HG03175 (cell line): Measurements from ENCODE around the gene DKK3.

Experiments used
- ATAC-seq: cut with Tn5 transposase; IDR thresholded peaks from one replicate; pipeline ENCODE4 v1.9.1; 2021; ENCODE audit warnings: mild to moderate bottlenecking, moderate library complexity; ENCODE audit not compliant: unreplicated experiment

The DKK3 gene

DNA sequence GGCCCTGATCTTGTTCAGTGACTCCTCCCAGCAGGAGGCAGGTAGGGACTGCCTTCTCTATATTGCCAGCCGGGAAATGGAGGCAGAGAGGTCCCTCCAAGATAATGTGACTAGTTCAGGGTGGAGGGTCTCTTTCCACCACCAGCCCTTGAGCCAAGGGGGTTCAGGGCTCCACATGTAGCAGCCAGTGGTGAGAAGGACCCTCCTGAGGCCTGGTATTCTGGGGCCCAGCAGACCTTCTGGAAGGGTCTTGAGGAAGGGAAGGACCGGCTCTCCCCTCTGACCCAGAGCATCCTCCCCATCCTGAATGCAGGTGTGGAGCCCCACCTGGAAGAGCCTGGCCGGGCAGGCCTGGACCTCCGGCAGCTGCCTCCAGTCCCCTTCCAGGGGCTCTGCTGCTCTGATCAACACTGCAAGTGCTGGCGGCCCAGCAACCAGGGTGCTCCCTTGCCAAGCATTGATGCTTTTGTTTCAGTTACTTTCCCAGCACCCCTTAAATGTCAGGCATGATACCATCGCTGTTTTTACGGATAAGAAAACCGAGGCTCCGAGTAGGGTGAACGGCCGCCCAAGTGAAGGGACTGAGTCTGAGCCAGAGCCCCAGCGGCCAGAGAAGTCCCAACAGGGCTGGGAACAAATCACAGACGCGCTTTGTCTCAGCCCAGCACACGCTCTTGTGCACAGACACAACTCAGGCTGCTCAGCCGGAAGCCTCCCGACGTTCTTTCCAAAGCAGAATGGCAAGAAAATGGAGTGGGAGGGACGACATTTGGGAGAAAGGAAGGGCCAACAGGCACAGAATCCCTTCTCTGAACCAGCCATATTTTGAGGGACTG lies 38.8 kb downstream of the DKK3 start:
- ATAC-seq: no peak

DNA sequence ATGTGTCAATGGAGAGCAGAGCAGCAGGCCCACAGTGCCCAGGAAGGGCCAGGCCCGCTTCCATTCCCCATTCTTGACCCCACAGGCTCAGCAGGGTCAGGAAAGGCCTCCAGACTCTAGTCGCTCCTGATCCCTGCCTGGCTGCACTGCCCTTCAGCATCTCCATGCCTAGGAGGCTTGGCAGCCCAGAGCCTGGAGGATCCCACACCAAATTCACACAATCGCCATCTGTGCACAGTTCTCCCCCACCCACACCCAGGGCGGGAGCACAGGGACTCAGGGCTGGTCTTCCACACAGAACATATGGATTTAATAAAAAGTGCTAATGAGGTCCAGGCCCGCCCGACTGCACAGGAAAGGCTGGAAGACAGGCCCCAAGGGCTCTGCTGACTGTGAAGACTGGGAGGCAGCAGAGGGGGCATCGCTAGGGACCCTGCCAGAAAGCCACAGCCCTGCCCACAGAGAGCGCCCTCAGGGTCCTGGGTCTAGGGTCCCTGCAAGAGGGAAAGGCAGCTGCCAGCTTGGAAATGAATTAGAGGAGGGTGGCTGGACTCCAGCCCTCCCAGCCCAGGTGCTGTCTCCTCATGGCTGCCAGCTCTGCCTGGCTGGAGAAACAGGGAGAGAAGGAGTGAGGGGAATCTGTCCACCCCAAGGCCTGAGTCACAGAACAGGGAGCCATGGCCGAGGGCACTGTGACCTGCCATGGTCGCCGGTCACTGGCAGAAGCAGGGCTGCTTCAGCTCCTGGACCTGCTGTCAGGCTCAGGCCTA lies 39.7 kb downstream of the DKK3 start:
- ATAC-seq: no peak

DNA sequence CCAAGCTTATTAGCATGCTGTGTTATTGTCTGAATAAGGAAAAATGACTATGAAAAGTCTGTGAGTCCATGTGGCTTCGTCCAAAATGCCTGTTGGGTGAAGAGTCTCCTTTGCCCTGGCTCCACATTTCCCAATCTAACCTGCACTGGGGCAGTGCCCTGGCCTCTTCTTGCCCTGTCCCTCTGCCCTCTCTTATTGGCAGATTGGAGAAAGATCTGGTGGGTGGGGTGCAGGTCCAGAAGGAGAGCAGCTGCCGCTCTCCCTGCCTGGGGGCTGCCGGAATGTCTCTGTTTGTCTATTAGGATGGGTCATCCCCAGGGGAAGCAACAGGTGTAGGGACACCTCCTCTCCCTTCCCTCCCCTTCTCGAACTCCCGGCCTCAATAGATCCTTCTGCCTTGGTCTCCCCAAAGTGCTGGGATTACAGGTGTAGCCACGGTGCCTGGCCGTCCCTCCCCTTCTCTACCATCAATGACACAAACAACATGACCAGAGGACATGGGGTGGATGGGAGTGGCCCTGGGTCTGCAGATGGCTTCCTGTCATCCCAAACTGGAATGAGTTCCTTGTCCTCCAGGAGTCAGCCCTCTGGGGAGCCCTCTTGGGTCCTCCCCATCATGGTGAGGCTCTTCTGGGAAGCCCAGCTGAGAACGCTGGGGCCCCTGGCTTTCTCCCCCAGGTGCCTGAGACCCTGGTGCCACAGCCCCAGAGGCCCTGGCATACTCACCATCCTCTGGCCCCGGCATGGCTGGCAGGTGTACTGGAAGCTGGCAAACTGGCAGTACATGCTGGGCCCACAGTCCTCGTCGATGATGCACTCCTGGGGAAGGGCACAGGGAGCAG lies 40.5 kb downstream of the DKK3 start:
- ATAC-seq: no peak

DNA sequence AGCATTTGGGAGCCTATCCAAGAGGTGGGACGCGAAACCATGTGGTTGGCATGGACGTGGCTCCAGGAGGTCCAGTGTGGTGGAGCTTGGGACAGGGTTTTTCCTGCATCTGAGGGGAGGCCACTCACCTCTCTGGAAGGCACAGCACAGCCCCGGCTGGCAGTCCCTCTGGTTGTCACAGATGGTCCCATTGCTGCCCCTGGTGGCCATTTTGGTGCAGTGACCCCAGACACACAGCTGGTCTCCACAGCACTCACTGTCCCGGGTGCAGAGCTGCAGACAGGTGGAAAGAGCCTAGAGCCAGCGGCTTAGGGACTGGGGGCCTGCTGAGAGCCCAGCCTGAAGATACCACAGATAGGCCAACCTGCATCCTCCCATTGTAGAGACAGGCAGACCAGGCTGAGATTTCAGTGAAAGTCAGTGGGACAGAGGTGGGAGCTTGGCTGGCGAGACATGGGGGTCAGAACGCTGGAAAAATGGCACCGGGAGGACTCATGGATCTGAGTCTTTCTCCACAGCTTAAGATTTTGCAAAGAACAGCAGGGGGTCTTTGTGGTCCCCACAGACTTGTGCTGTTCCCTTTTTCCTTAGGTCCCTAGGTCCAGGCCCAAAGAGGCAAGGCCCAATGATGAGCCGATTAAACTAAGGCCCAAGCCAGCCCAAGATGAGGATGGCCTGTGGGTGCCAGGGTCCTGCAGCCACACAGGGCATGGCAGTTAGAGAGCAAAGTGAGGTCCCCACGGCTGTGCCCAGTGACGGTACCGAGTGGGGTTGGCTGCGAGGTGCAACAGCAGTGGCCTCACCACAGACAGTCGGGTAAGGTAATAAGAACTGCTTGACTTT lies 41.4 kb downstream of the DKK3 start:
- ATAC-seq: peak; percentile 95

DNA sequence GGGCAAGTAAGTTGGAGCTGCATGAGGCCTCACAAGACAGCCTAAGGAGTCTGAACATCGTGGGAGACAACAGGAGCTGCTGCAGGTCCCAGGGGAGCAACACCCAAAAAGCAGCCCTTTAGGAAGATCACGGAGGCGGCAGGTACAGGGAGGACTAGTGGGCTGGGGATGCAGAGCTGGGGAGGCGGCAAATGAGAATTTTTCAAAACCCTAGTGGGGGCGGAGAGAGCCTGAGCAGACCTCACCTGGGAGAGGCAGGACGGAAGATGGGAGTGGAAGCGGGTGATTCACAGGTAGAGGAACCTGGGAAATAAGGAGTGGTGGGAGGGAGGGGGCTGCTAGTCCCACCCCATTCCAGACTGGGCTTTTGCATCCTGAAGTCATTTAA lies 42.1 kb downstream of the DKK3 start:
- no peak for ATAC-seq

DNA sequence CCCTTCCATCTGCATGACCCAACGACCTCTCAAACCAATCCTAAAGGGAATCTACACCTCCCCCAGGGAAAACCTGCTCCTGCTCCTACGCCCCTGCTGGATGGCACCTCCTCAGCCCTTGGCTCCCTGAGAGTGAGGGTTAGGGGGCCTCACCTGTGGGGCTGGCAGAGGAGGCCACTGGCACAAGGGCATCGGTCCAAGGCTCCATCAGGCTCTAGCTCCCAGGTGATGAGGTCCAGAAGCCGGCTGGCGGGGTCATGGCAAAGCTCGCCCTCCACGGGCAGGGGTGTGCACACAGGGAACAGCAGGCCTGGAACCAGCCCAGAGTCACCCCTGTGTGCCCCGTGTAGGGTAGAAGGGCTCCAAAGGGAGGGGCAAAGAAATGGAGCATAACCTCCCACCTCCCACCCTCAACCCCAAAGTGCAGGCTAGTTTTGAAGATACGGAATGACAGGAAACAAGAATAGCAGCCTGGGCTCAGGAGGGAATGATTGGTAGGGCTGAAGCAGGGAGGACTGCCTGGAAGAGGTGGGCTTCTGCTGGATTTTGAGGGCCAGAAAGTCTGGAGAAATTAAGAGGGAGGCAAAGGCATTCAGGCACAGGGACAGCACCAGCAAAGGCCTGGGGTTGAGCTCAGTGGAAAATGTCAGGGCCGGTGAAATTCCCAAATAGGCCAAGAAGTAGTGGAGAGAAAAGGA lies 42.6 kb downstream of the DKK3 start:
- ATAC-seq: no peak

DNA sequence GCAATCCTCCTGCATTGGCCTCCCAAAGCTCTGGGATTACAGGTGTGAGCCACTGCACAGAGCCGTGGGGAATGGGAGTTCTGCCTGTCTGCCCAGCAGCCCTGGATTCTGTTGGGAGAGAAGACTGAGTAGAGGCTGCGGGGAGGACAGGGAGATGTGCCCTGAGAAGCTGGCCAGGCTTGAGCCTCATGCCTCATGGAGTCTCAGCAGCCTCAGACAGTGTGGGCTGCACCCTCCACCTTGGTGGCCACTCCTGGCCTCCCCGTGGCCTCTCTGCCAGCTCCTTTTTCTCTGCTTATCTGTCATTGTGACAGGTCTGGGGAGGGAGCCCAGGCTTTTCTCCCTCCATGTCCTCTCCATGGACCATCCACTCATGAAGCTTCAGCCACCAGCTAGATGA lies 43.2 kb downstream of the DKK3 start:
- no peak for ATAC-seq

DNA sequence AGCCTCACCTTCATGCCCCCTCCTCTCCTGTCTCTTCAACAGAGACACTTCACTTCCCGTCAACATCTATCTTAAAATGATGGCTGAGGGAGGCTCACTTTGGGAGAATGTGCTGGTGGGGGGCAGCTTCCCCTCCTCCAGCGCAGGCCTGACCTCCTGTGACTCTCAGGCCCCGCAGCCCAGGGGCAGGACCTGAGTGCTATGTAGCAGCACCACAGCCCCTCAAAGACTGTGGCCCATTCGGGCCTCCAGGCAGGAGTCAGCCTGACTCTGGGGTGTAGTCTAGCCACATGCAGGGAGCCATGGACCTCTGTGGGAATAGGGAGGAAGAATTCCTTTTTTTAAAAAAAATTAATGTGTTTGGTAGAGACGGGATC lies 43.7 kb downstream of the DKK3 start:
- no peak for ATAC-seq

DNA sequence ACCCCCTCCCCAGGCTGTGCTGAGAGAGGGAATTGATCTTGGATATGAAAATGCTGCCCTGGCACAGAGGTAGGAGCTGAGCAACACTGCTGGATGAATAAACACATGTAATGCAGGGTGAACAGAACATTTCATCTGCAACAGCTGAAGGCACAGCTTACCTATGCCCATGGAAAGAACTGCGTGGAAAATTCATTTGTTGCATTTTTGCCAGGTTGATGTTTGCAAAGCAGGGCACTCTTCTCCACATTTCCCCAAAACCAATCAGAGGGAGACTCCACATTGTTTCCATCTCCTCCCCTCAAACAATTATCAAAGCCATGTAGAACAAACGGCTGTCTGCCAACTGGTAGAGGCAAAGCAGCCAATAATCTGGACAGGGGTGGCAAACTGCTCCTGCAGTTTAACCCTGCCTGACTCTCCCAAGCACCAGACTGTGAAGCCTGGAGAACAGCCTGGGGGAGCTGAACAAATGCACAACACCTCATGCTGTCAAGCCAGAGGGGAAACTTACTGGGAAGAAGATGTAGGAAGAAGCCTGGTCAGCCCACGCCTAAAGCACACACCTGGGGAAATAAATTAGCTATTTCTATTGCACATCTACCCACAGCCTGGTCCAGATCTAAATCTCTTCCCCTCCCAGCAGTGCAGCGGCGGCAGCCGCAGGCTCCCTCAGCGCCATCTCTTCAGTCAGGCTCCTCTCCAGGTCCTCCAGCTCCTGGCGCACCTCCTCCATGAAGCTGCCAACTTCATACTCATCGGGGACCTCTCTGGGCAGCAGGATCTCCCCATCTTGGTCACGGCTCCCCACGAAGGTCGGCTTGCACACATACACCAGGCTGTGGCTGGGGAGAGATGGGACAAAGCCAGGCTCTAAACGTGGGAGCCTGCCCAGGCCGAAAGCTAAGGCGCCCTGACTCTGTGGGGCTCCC lies 44.3 kb downstream of the DKK3 start:
- no peak for ATAC-seq

DNA sequence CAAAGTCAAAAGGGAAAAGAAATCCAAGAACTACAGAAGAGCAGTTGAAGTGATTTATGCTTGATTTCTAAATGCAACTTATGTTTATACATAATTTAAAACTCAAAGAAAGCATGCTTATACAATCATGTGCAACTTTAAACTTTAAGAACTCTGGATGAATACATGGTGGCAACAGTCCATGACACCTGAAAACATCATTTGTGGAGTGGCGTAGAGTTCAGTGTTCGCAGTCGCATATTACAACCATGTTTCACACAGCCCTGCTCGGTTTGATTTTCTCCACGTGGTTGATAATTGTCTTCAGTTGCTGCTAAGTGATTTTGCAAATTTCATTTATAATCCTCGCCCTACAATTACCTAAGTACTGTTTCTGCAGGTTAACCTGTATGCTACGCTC lies 45.4 kb downstream of the DKK3 start:
- no peak for ATAC-seq

DNA sequence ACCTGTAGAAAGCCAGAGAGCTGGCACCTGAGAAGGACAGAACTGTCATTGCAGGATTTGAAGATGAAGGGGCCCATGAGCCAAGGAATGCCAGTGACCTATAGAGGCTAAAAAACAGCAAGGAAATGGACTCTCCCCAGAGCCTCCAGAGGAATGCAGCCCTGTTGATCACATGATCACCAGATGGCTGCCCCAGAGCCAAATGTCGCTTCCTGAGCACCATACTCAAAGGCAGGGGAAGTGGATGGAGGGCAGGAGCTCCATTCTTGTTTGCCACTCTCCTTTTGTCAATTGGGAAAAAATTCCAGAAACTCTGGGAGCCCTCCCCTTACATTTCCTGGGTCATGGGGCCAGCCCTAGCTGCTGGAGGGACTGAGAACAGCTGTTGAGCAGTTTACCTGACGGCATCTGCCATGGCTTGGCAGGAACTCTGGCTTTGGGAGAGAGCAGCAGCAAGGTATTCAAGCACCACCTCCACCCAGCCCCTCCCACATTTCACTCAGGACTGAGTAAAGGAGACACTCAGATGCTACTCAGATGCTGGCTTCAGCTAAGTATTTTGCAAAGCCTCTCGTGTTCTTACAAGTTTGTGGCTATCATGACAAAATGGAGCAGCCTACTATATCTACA lies 46.9 kb downstream of the DKK3 start:
- ATAC-seq: no peak

DNA sequence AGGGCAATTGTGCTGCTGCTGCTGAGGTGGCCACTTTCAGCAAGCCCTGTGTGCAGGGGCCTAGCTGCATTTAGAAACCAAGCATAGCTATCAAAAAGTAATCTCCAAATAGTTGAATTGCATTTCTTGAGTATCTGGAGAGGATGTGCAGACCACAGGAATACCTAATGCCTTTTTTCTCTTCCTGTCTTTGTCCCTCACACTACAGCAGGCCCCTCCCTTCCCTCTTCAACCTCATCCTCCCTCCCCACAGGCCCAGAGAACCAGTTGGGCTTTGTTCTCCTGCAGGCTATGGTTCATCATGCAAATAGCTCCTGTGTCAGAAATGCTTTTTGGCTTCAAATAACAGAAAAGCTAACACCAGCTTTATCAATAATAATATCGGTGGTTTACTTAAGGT lies 47.7 kb downstream of the DKK3 start:
- no peak for ATAC-seq

DNA sequence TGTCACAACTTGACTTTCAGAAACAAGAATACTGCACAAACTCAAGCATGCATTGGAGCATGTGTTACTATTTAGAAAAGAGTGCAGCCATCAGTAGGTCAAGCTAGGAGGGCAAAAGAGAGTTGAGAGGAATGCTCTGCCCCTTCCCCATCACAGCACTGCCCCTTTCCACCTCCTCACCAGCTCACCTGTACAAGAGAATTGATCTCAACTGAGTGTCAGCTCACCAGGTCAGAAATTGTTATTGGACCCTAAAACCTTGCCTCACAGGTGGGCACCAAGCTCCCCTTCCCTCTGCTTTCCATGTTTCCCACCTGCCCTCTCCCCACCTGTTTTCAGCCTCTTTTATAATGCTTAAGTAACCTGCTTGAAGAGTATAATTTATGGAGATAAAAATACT lies 48.8 kb downstream of the DKK3 start:
- ATAC-seq: no peak

DNA sequence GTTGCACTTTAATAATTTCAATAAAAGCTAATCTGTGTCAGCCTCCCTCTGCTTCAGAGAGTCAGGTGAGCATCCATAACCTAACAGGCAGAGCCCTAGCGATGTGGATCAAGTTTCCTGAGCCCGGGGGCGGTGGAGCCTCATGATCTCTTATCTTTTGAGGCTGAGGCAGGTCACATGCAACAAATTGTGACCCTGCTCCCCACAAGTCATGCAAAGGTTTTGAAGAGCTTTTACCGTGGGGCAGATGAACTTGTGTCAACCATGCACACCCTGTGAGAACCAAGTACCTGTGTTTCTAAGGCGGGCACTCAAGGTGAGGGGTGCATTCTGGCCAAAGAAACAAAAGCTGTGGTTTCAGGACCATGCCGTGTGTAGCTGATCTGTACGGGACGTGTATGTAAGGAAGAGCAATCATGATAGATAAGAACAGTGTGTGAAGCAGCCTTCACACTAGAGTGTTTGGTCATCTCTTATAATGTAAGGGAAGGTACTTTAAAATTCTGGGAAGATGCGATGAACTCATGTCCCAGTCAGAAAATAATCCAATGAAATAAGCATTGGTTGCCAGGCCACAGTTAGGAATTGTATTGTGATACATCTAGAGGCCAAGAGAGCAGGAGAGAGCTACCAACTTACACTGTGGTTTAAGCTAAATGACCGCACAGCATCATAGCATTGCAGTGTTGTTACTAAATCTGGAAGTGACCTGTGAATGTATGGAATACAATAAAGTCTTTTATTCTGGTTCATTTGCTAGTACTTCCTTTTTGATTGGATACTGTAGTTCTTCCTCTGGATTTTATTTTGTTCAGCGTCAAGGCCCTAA lies 49.8 kb downstream of the DKK3 start:
- ATAC-seq: no peak

DNA sequence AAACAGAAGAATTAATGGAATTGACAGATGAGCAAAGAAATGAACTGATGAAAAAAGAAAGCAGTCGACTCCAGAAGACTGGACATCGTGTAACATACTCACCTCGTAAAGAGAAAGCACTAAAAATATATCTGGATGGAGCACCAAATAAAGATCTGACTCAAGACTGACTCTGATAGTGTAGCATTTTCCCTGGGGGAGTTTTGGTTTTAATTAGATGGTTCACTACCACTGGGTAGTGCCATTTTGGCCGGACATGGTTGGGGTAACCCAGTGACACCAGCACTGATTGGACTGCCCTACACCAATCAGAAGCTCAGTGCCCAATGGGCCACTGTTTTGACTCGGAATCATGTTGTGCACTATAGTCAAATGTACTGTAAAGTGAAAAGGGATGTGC lies 52.4 kb downstream of the DKK3 start:
- ATAC-seq: no peak

DNA sequence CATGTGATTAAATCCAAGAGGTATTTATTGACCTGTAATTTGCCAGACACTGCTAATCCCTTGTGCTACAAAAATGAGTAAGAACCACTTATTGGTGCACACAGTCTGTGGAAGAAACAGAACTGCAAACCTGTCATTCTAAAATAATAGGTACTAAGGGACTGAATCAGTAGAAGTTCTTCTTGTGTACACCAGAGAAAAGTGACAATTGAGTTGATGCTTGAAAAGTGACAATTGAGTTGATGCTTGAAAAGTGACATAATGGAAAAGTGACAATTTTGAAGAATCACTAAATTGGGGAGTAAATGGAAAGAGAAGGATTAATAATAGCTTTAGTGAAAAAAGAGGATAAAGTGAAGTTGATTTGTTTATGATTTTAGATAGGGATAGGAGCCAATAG lies 56.4 kb downstream of the DKK3 start:
- no peak for ATAC-seq

DNA sequence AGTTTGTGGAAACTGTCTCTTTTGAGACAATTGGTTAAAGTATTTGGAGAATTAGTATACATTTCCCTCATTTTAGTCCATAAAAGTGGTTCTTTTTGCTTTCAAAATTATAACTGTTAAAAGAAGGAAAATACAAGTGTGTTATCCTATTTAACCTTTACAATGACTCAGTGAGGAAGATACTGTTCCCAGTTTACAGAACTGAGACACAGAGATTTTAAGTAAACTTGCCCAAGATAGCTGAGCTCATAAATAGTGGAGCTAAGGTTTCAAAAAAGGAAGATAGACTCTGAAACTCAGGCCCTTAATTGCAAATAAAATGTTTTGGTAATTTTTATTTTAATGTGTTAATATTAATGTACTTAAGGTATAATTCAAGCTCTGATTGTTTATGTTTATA lies 58.9 kb downstream of the DKK3 start:
- no peak for ATAC-seq
